Stimulated activated CD4-positive, alpha-beta T cell treated with anti-CD3 and anti-CD28 coated beads, Interleukin-15, amount 100 ng/mL, for 24 hours (primary cell): ENCODE results near the gene KNOP1.

Experiments used
- DNase-seq: peaks from one replicate; pipeline ENCODE4 v3.0.0-alpha.2; 2020

The KNOP1 gene

DNA sequence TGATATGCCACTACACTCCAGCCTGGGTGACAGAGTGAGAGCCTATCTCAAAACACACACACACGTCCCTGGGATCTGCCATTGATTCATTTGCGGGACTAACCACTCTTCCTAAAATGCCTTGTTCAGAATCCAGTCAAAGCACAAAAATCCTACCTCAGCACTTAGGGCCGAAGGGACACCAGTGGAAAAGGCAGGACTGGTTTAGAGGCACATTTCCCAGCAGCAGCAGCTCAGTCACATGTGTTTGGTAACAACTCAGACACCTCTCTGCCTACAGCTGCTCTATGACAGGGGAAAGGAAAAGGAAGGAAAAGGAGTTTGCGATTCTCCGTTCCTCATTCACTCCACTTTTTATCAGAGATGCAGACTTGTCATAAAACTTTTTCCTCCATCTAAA is 12.2 kb downstream of the KNOP1 start:
- no peak for DNase-seq

DNA sequence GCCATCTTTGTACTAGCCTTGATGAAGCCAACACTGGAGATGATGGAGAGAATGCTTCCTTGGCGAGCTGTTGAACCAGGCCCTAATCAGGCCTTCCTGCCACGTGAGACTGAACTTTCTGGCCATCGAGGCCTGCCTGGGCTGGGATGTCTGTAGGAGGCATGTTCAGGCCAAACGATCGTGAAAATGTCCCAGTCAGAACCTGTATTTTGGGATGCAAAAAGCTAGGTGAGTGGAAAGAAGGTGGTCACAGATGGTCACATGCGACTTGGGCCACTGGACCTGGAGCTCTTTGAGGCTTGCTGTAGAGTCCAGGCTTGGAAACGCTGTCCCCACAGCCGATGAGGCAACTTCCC is 12.9 kb downstream of the KNOP1 start:
- no peak for DNase-seq

DNA sequence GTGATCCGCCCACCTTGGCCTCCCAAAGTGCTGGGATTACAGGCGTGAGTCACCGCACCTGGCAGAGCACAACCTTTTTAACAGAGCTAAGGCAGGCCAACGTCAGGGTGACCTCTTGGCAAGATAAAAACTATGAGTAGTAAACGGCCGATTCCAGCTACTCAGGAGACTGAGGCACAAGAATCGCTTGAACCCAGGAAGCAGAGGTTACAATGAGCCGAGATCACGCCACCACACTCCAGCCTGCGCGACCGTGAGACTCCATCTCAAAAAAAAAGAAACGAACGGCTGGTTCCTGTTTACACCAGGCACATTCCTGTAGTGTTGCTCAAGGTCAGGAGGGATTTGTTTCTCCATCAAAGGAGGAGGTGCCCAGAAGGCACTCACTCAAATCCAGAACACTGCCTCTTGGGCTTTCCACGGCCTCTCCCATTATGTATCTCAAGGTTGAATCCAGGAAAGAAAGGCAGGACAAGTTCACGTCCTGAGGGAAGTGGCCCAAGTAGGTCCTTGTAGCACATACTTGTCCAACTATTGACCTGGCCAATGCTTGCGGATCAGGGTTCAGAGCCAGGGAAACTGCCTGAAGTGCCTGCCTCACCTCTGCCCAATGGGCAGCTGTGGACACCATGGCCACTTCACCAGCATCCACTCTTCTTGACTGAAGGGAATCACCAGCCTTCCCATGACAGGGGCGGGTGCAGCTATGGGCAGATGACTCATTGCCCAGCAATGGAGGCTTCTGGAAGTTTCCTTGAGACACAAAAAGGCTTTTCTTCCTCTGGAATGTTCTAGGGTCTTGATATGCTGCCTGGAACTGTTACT is 13.5 kb downstream of the KNOP1 start:
- no peak for DNase-seq

DNA sequence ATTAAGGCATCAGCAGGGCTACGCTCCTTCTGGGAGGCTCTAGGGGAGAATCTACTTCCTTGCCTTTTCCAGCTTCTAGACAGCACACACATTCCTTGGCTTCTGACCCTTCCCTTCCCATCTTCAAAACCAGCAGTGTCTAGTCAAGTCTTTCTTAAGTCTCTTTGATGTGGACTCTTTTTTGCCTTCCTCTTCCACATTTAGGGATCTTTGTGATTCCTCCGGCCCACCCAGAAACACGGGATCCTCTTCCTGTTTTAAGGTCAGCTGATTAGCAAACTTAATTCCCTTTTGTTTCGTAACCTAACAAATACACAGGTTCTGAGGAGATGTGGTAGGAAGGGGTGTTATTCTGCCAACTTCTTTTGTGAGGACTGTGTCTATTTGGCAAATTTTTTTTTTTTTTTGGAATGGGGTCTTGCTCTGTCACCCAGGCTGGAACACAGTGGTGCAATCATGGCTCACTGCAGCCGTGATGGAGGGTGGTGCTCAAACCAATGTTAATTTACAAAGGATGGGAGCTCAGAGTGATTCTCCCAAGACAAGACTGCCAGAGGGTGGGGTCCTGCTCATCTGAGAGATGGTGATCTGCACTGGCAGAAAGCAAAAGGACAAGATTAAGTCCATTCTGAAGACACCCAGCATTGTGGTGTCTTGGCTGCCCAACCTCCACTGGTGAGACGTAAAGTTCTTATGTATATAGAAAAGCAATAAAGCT is 14.7 kb downstream of the KNOP1 start:
- no peak for DNase-seq

DNA sequence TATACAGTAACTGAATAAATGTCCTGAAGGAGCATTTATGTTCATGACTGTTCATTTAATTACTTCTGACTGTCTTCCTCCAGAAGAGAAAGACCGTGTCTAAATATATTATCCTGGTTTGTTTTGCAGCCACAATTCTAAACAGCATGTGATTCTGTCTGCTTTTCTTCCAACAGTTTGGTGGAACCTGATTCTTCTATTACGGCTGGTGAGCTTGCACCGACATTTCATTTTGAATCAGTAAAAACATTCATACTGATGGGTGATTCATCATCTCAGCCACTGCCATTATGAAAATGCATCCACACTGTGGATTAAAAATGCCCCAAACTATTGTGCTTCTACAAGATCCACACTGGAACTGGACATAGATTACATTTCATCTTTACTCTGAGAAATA is 16.9 kb downstream of the KNOP1 start:
- no peak for DNase-seq

DNA sequence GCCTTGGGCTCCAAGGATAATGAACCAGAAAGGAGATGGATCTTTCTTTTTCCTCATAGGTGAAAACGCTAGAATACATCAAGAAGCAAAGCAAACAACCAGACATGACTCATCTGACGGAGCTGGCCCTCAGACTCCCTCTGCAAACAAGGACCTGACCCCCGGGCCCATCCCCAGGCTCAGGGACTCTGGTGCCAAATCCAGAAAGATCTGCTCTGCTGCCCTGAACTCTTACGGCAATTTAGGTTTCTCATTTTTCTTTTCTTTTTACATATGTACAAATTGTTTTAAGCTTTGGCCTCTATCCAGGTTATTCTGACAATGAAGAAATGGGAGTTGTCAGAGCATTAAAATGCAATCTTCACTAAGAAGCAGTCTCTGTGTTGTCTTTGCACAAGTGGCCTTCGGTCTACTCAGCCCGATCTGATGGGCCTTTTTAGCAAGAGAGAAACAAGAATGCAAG is 17.7 kb downstream of the KNOP1 start:
- DNase-seq, result no peak

DNA sequence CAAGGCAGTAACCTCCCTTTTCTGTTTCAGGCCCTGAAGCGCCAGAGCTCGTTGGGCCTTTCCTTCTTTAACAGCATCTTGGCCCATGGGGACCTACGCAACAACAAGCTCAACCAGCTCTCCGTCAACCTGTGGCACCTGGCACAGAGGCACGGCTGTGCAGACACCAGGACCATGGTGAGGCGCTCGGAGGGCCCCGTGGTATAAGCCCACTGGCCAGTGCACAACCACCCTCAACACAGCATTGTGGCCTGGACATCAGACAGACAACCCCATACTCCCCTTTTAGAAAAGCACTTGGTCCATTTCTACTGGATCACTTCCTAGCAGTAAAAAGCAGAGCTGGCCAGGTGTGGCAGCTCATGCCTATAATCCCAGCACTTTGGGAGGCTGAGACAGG is 18.6 kb downstream of the KNOP1 start:
- DNase-seq, result no peak

DNA sequence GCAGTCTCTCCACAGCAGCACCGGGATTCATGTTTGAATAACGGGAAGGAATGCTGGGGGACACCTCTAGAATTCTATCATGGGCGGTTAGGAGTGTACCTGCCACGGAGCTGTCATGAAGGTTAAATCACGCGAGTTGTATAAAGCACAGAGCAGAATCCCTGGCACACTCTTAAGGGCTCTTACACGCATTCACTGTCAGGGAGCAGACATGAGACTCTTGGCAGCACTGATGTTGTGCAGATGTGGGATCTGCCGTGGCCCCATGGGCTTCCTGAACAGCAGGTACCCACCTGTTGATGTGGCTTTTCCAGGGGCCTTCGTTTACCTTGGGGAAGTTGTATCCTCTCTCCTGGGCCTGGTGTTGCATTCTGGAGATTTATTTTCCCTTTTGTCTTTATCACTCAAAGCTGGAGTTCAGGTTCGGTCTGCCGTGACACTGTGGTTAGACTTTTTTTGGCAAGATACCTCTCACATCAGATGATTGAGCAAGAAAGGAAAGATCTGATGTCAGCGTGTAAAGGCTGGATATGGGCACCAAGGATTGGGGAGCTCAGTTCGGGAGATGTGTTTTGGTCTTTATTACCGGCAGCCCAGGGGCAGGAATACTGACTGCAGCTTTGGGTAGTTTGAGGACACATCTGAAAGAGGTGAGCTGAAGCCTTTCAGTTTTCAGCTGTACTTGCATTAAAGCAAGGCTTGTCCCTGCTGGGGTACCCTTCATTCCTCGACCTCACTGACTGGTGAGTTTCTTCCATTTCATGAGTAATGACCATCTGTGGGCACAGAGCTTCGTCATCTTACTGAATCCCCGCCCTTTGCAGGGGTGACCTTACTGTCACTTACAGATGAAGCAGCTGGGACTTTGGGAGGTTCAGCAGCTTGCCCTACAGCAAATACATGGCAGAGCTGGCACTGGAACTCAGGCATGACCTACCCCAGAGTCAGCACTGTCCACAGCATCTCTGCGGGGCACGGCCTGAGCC is 19.3 kb downstream of the KNOP1 start:
- peak; percentile 27 for DNase-seq

DNA sequence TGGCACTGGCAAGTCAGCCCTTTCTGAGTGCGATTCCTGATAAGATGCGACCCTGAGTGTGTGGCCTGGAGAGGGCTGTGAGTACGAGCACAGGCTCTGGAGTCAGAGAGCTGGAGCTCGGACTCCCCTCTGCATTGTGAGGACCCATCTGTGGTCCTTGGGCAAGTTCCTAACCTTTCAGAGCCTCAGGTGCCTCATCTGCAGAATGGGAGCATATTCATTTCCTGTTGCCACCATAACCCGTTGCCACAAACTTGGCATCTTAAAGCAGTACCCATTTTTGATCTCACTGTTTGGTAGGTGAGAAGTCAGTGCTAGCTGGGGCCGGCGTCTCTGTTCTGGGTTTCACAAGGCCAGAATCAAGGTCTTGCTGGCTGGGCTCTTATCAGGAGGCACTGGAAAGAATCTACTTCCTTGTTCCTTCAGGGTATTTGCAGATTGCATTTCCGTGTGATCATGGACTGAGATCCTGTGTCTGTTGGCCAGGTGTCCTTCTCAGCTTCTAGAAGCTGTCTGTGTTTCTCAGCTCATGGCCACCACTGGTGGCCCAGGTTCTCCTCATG is 20.2 kb downstream of the KNOP1 start:
- DNase-seq, result no peak

DNA sequence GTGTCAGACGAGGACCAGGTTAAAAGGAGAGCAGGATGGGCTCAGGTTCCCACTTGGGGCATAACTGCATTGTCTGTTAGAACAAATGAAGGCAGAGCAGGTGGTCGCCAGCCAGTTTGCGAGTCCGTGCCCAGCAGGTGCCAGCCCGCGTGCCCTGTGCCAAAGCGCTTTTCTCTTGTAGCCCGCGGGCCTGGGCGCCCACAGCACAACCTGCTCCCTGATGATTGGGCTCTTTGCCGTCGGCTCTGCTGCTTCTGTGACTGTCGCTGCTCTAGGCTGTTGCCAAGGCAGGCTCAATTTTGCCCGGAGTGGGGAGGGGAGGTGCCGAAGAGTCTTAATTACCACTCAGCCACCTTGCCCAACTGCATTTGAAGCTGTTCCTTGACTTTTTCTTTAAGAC is 21.1 kb downstream of the KNOP1 start:
- no peak for DNase-seq

DNA sequence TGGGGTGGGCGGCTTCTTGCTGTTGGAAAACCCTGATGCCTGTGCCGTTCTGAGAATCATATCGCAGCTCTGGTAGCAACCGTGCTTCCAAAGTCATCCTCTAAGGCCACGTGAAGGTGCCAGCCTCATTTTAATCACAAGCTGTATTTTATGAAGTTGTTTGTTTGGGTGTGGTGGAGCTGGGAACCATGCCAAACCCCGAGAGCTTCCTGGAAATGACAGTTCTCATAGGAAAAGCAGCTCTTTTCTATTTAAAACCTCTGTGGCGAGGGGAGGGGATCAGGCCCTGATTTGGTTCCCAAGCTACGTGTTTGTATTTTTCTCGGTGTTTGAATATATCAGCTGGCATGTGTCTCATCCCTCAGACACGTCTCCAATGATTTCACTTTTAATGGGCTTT is 21.7 kb downstream of the KNOP1 start:
- DNase-seq, result peak; percentile 51

DNA sequence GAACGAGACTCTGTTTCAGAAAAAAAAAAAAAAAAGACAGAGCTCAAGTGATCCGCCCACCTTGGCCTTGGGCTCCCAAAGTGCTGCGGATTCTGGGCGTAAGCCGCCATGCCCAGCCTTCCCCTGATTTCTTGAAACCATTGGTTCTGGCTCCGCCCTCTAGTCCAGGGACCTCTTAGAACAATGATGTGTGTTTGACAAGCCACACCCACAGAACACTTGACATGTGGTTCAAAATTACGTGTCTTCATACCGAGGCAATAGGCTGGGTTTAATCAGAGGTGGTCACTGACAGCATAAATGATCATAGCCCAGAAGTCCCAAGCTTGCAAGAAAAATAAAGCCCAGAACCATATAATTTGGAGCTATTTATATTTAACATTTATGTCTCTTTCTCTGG is 23.0 kb downstream of the KNOP1 start:
- no peak for DNase-seq

DNA sequence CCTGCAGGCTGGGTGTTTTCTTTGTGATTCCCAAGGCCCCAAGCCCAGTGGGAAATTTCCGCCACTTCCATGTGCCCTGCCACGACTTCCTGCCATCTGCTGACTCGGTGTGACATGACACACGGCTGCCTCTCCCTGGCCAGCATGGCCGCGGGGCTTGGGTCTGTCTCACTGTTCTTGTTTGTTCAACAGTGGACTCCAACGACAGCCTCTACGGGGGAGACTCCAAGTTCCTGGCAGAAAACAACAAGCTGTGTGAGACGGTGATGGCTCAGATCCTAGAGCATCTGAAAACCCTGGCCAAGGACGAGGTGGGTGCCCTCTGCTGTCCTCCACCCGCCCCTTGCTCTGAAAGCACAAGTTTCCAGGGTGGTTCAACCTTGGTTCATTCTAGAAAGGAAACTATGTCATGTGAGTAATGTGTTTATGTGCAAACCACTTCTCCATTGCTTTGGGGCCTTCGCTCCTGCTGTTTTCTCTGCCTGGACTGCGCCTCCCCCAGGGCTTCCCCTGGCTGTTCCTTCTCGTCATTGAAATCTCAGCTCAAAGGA is 26.8 kb downstream of the KNOP1 start:
- DNase-seq, result no peak

DNA sequence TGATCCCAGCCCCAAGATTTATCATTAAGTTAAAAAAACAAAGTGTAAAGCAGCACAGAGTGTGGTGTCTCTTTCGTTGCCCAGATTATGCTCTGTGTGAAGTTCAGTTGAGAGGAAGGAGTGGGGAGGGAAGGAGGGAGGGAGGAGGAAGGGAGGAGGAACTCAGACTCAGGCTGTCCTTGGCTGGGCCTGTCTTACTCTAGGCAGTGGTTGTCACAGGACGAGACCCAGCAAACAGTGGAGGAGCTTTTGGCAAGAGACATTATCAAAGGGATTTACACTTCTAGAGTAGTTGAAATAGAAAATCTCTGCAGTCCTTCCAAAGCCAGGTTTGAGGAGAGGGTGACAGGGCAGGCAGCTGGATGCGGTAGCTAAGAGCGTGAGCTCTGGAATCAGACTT is 27.8 kb downstream of the KNOP1 start:
- DNase-seq, result no peak

DNA sequence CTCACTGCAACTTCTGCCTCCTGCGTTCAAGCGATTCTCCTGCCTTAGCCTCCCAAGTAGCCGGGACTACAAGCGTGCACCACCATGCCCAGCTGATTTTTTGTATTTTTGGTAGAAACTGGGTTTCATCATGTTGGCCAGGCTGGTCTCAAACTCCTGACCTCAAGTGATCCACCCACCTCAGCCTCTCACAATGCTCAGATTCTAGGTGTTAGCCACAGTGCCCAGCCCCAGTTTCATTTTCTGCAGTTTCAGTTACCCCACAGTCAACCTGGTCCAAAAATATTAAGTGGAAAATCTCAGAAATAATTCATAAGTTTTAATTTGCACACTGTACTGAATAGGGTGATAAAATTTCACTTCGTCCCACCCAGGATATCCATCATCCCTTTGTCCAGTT is 28.7 kb downstream of the KNOP1 start:
- no peak for DNase-seq

DNA sequence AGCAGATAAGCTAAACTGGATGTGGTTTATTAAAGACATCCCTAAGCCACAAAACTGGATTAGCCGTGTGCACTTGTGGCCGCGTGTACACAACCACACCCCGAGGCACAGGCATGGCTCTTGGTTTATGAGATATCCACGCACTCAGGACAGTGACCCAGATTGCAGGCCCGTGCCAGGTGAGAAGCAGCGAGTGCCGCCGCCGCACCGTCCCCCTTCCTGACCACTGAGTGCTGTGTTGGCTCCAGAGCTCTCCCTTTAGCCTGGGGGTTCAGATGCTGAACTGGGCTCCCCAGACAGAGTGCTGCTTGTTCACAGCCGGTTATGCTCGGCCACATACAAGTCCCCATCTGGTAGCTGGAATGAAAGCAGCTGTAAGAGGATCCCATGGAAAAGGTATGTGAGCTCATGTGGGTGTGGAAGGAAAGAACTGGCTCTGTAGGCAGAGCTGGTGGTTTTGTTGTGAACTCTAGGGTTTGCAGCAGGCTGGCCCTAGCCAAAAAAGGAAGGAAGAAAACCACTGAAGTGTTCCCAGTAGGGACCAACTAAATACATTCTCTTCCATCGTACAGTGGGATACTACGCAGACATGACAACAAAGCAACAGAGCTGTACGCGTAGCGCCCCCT is 29.5 kb downstream of the KNOP1 start:
- DNase-seq, result no peak

DNA sequence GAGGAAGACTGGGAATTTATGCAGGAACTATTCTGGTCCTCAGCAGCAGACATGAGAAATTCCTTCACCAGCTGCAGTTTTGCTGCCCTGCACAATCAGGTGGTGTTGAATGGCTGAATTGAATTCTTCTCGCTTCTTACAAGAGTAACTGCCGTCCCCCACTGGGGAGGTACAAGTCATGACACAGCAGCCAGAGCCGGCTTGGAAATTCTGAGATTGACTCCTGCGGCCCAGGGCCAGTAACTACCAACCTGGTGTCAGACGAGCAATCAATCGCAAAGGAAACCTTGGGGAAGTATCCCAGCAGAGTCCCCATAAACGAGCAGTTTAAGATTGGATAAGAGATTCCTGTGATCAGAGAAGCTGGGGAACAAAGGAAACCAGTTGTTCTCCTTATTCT is 30.7 kb downstream of the KNOP1 start:
- DNase-seq, result no peak

DNA sequence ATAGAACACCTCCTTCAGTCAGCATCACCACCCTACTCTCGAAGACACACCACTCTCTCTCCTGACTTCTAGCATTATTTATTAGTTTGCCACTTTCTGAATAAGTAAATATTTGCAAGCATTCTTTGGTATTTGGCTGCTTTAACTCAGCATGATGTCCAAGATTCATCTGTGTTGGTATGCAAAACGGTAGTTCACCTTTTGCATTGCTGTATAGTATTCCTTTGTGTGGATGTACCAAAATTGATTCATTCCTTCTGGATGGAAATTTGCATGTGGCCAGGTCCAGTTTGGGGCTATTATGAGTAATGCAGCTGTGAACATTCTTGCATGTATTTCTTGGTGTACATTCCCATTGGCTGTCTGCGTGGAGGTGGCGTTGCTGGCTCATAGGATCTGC is 32.9 kb downstream of the KNOP1 start:
- DNase-seq, result no peak

DNA sequence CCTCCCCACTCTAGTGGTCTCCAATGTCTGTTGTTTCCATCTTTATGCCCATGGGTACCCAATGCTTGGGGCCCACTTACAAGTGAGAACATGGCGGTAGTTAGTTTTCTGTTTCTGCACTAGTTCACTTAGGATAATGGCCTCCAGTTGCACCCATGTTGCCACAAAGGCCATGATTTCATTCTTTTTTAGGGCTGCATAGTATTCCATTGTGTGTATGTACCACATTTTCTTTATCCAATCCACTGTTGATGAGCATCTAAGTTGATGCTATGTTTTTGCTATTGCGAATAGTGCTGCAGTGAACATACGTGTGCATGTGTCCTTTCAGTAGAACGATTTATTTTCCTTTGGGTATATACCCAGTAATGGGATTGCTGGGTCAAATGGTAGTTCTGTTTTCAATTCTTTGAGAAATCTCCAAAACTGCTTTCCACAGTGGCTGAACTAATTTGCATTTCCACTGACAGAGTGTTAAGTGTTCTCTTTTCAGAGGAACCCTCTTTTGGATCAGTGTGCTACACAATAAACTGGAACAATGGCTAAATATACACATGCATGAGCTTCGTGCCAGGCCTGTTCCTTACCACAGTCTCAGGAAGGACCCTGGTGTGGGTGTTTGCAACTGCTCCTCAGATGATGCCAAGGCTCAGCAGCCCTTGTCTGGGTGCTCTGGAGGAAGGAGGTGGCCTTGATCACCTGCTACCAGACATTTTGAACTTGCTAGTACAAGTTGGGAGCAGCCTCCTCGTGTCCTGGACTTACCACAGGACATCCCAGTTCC is 34.4 kb downstream of the KNOP1 start:
- no peak for DNase-seq

DNA sequence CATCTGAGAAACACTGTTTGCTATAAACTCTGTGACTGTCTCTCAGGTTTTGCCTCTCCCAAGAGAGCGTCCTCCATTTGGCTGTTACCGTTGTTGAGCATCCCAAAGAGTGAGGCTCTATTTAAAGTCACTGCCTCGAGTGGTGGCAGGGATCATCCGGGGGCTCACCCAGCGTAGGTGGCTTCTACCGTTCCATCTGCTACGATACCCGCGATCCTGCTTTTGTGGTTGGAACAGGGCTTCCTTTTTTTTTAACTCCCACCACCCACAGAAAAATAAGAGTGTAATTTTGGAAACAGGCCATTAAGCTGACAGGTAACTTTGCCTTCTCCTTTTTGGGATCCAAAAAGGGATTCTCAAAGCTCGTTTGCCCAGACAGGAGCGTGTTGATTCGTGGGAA is 36.4 kb downstream of the KNOP1 start:
- no peak for DNase-seq

DNA sequence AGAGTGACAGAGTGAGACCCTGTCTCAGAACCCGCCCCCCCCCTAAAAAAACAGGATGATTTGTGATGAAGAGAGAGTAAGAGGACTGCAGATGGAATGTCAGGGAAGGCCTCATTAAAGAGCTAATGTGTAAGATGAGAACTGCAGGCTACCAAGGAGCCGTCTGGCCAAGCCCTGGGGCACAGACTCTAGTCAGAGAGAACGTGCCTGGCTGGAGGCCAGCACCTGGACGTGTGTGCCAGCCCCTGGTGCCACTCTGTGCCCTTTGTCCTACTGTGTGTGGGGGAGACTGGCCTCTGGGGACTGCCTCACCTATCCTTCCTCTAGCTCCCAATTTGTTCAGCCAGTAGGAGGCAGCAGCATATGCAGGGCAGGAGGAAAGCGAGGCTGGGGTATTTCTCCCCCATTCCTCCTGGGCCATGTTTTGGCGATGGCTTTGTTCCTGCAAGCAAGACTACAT is 37.1 kb downstream of the KNOP1 start:
- no peak for DNase-seq
